NCI-H2081 (cell line): Measurements from ENCODE around the gene IRX4.

Source experiments
- DNase-seq, 2 experiments: peaks; one replicate each; lab custom pipeline; 2025; lab: John Stamatoyannopoulos, UW

Gene IRX4

DNA sequence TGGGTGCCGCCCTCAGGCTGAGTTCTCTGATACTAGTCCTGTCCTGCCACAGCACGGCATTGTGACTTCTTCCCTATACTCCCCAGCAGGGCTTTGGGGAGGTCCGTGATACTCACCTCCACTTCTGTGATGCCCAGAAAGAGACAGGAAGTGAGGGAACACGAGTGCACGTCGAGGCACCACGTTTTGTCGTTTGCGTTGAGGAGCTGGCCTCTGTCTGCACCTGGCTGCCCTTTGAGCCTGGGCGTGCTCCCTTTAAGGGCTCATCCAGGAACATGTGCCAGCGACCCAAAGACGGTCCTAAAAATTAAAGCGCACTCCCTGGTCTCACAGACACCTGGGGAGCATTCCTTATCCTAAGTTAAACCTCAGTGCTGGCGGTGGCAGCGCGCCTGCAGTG, 8.7 kb upstream of the IRX4 start:
- no peak for DNase-seq

DNA sequence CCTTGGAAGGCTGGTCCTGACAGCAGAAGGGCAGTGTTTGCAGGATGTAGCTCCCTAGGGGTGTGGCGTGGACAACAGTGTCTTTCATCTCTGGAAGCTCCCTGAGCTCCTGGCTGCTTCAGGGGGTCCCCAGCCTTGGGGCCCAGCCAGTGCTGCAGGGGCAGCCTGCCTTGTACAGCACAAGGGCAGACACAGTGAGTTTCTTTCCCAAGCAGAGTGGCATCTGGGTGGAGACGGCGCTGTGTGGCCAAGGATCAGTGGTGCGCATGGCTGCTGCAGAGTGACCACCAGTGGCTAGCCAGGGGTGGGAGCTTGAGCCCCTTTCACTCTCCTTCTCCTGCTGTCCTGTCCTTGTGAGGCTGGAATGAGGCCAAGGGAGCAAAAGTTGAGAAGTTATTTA, 7.6 kb upstream of the IRX4 start:
- DNase-seq, result no peak

GRCh38 chr5:1889321-1890065, 6.8 kb upstream of the IRX4 start:
- no peak for DNase-seq

GRCh38 chr5:1888541-1889251, 6.0 kb upstream of the IRX4 start:
- DNase-seq, result no peak

- no peak for DNase-seq
Observed at GRCh38 chr5:1887588-1888360, 5.0 kb upstream of the IRX4 start.

DNA sequence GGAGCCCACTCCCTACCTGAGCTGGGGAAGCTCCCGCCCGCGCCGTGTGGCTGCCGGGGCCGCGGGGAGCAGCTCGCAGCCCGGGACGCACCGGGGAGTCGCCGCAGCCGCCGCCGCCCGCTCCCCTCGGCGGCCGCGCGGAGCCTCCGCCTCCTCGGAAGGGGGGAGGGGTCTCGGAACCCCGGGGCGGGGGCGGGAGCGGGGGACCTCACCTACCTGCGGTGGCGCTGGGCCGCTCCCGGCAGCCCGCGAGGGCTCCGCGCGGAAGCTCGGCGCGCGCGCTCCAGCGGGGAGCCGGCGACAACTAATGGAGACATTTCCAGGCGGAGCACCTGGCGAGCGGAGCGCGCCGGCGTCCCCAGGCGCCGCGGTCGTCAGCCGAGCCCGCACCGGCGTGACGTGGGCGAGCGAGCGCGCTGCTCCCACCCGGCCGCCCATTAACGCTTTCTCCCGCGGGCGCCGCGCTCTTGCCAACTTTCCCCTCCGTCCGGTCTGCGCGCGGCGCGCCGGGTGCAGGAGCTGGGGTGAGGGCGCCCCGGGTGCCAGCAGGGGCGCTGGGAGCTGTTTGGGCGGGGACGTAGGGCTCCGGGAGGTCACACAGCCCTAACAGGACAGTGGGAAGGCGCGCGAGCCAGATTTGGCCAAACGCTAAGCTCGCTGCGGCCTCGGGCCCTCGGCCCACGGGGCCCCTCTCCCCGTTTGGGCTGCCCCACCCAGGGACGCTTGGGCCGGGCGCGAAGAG, 4.3 kb upstream of the IRX4 start:
- DNase-seq, result no peak

DNA sequence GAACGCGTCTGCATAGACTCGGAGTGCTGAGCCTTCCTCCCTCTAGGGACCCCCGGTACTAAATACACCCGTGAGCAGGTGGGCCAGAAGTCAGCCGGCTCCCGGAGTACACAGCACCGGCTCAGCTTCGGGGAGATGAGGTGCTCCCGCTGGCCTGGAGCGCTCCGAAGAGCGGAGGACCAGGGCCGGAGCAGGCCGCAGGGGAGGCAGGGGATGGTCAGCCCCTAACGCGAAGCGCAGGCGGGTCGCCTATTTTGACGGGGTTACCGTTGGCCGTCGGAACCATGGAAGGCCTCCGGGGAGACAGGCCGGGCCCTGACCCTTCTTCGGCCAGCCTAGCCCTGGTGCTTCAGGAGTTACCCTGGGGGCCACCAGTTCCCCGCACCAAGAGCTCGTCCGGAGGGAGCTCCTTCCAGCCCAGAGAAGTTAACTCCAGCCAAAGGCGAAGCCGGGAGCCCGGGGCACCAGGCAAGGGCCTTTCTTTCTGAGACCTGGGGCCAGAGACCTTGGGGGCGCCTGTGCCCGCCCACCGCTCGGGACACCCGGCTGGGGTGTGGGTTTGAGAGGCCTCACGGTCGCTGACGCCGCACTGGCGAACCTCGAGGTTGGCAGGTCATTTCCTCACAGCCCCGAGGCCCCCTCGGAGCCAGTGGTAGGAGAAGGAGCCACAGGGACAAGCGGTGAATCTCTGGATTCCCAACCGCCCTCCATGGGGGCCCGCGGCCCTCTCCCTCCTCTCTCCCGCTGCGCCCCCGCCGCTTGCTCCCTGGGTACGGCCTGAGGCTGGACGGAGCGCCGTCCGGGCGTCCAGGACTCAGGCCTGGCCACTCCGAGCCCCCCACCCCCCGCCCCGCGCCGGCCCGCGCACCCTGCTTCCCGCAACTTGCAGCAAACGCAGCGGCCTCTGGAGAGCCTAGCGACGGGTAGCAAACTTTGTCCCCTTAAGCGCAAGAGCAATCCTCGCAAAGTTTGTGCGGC, 3.4 kb upstream of the IRX4 start:
- no peak for DNase-seq

DNA sequence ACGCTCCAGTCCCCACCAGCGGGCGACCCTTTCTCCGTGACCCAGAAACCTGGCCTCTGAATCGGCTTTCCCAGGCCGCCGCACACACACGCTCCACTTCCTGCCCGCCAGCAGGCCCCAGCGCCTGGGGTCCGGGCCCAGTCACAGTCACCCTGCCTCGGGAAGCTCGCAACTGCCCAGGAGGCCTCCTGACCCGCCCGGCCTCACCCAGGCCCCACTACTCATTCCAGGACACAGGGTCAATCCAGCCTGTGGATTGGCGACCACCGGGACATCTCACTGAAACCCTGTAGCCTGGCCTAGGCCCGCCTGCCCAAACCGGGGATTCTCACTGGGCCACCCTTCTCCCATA, 2.7 kb upstream of the IRX4 start:
- DNase-seq, result no peak

DNA sequence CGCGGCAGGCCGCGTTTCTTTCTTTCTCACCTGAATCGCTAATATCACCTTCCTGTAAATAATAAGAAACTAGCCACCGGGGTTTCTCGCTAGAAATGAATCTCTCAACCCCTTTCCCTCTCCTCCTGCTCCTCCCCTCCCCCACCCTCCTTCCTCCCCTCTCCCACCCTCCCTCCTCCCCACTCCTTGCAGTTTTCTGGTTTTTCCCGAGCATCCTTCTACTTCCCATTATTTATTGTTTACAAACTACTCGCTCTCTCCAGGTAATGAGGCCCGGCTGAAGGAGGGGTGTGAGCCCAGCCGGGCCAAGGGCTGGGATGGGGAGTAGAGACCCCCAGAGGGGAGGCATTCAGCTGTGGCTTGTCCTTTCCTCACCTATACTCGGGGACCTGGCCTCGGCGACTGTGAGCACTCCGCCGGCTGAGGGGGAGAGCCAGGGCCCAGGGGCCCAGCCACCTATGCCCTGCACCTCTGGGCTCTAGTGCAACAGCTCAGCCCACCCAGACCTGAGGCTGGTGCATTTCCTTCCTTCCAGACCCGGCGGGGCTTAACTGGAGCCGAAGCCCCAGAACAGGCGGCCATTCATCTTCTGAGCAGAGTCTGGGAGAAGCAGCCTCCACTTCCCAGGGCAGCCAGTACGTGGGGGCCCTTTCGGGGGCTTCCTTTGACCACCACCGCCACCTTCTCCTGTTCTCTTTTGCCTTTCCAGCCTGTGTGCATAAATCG, 2.1 kb upstream of the IRX4 start:
- DNase-seq, result no peak

GRCh38 chr5:1883925-1884677, 1.4 kb upstream of the IRX4 start:
- no peak for DNase-seq

- no peak for DNase-seq
Observed at GRCh38 chr5:1883120-1883924, 597 bp upstream of the IRX4 start.

GRCh38 chr5:1881731-1882336, 891 bp downstream of the IRX4 start:
- DNase-seq, result no peak

GRCh38 chr5:1881098-1881572, 1.6 kb downstream of the IRX4 start:
- DNase-seq, result no peak

GRCh38 chr5:1880377-1881025, 2.2 kb downstream of the IRX4 start:
- DNase-seq, result no peak

GRCh38 chr5:1879292-1880263, 3.1 kb downstream of the IRX4 start:
- DNase-seq, result no peak

DNA sequence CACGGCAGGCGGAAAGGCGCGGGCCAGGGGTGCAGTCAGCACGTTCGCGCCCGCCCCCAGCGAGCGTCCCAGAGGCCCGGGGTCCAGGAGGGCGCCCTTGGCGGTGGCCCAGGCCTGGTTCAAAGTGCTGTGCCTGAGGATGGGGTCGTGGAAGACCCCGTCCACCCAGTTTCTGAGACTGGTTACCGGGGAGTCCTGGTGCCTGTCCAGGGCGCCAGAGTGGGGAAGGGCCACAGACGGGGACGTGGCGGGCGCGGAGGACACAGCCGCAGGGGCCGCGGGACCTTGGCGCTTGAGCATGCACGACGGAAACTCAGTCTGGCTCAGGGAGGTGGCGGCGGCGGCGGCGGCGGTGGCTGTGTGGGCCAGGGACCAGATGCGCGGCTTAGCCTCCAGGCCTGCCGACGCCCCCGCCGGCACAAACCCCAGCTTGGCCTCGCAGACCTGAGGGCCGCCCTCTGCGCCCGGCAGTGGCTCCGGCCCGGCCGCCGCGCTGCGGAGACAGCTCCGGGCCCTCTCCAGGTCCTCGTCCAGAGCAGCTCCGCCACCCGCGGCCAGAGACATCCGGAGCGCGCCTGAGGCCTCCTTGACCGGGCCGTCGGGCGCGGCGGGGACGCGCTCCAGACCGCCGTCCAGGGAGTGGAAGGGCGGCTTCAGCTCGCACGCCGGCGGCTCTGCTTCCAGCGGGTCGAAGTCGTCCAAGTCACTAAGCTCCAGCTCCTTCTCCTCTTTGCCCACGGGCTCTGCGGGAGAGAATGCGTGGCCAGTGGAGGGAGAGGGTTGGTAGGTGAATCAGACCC, 4.5 kb downstream of the IRX4 start:
- DNase-seq, result no peak
